GM20431 (cell line): ENCODE measurements around the gene TRPM6.

Experiments
- in situ Hi-C: fragments of 300-500 bp; cut with MseI, MboI; formaldehyde crosslinking; loops from one replicate; pipeline ENCODE4 v1.15.0; 2020; ENCODE audit warnings: low sequenced_read_pairs; ENCODE audit not compliant: unreplicated experiment

Gene TRPM6

GRCh38 chr9:74729136-74729695, 158.5 kb downstream of the TRPM6 start:
- in situ Hi-C loops: no loop called here

- in situ Hi-C loops: no loop called here
Observed at GRCh38 chr9:74728176-74728575, 159.5 kb downstream of the TRPM6 start.

GRCh38 chr9:74726581-74726980, 161.1 kb downstream of the TRPM6 start:
- in situ Hi-C loops: no loop called here

- in situ Hi-C loops: no loop called here
Observed at GRCh38 chr9:74724317-74724716, 163.4 kb downstream of the TRPM6 start.

GRCh38 chr9:74721696-74722660, 165.7 kb downstream of the TRPM6 start:
- in situ Hi-C loops: no loop called here

GRCh38 chr9:74719306-74719705, 168.4 kb downstream of the TRPM6 start:
- in situ Hi-C loops: no loop called here

GRCh38 chr9:74718709-74719108, 169.0 kb downstream of the TRPM6 start:
- in situ Hi-C loops: no loop called here

GRCh38 chr9:74711341-74711740, 176.4 kb downstream of the TRPM6 start:
- in situ Hi-C loops: no loop called here

- in situ Hi-C loops: no loop called here
Observed at GRCh38 chr9:74697535-74697934, 190.2 kb downstream of the TRPM6 start.

- in situ Hi-C loops: no loop called here
Observed at GRCh38 chr9:74696520-74696919, 191.2 kb downstream of the TRPM6 start.

- in situ Hi-C loops: no loop called here
Observed at GRCh38 chr9:74691058-74691457, 196.7 kb downstream of the TRPM6 start.

- in situ Hi-C loops: no loop called here
Observed at GRCh38 chr9:74683322-74683721, 204.4 kb downstream of the TRPM6 start.

- in situ Hi-C loops: no loop called here
Observed at GRCh38 chr9:74681906-74682305, 205.8 kb downstream of the TRPM6 start.

- in situ Hi-C loops: no loop called here
Observed at GRCh38 chr9:74674077-74674476, 213.6 kb downstream of the TRPM6 start.
